Activated effector memory CD4-positive, alpha-beta T cell treated with anti-CD3 and anti-CD28 coated beads, Interleukin-2, amount 50 U/mL, for 16 hours (primary cell): ENCODE measurements around the gene MRPL28.
A peak's percentile ranks its signal among the peaks of the same experiment; 100 is the strongest.
"Not testable (repeated sequence)": the region's sequence is repeated elsewhere in the genome, so short reads cannot be mapped to it uniquely, and the experiment has no call there.

Experiments used
- DNase-seq: peaks from one replicate; pipeline ENCODE4 v3.0.0-alpha.2; 2020

Gene MRPL28

GRCh38 chr16:389352-389751 is 19.0 kb upstream of the MRPL28 start:
- no peak for DNase-seq

- DNase-seq: not testable (repeated sequence)
Observed at GRCh38 chr16:387761-388666, 17.7 kb upstream of the MRPL28 start.

DNA sequence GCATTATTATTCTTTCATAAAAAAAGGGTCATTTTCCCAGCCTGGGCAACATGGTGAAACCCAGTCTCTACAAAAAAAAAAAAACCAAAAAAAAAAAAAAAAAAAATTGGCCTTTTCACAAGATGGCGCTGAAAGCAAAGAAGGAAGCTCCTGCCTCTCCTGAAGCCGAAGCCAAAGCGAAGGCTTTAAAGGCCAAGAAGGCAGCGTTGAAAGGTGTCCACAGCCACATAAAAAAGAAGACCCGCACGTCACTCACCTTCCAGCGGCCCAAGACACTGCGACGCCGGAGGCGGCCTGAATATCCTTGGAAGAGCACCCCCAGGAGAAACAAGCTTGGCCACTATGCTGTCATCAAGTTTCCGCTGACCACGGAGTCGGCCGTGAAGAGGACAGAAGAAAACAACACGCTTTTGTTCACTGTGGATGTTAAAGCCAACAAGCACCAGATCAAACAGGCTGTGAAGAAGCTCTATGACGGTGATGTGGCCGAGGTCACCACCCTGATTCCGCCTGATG is 16.4 kb upstream of the MRPL28 start:
- no peak for DNase-seq

GRCh38 chr16:383326-384051 is 13.2 kb upstream of the MRPL28 start:
- DNase-seq: peak; percentile 78

DNA sequence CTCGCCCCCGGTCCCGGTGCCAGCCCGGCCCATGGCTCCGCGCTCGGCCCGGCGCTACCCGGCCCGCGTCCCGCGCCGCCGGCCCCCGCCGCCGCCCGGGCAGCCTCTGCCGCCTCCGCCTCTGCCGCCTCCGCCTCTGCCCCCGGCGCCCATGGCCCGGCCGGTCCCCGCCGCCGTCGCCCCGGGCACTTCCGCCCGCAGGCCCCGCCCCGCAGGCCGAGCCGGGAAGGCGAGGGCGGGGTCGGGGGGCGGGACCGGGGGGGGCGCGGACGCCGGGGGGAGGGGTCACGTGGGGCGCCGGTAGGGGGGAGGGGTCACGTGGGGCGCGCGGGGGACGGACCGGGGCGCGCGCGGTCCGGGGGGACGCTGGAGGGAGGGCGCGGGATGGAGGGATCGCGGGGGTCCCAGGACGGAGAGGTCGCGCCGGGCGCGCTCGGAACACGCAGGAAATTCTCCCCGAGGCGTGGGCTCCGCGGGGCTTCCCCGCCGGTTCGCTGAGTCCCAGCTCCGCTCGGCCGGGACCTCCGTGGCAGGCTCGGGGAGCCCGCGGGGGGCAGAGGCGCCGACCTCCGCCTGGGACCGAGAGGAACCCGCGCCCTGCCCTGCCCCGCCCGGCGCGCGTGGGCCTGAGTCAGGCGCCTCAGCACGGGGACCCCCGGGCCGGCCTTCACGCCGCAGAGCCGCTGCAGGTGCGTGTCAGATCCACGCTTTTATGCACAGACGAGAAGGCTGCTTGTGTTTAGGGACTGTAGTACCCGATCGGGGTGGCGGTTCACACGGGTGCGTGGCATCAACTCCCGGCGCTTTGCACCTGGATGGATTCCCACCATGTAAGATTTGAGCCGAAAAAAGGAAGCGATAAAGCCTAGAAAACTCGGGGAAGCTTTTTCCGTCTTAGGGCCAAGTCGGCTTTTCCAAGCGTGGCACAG is 11.7 kb upstream of the MRPL28 start, which contains the start of gene PGAP6:
PGAP6 (minus strand) TSS at position 190 of the 929 bp plus-strand sequence; CDS start at position 33, 157 bp downstream.
- peak; percentile 89 for DNase-seq

DNA sequence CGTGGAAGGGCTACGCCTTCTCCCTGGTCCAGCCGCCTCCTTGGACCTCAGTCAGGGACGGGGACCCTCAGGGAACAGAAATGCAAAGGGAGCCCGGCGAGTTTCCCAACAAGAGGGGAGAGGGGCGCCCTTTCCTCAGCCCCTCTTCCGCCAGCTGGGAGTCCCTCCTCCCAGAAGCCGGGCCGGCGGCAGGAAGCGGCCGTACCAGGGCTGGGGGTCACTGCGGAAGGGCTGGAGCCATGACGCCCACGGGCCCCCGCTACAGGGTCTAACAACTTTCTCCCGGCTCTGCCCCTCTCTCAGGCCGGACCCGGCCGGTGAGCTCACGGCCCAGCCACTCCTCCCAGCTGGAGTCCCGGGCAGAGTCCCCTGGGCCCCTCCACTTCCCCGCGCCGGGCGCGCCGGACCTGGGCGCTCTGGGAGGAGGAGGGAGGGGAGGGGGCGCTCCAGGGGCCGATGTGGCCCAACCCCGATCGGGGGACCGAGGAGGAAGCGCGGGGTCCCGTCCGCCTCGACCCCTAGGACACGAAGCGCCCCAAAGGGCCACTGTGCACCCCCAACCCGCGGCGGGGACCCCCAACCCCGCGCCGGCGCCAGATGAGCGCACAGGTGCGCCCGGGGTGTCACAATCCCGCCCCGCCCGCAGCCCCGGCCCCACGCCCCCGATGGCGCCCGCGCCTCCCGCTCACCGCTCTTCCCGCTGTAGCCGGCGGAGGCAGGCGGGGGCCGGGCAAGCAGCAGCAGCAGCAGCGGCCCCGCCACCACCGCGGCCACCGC is 10.9 kb upstream of the MRPL28 start:
- peak; percentile 72 for DNase-seq

GRCh38 chr16:380762-381011 is 10.3 kb upstream of the MRPL28 start:
- DNase-seq: no peak

GRCh38 chr16:379961-380761 is 9.8 kb upstream of the MRPL28 start:
- DNase-seq: no peak

DNA sequence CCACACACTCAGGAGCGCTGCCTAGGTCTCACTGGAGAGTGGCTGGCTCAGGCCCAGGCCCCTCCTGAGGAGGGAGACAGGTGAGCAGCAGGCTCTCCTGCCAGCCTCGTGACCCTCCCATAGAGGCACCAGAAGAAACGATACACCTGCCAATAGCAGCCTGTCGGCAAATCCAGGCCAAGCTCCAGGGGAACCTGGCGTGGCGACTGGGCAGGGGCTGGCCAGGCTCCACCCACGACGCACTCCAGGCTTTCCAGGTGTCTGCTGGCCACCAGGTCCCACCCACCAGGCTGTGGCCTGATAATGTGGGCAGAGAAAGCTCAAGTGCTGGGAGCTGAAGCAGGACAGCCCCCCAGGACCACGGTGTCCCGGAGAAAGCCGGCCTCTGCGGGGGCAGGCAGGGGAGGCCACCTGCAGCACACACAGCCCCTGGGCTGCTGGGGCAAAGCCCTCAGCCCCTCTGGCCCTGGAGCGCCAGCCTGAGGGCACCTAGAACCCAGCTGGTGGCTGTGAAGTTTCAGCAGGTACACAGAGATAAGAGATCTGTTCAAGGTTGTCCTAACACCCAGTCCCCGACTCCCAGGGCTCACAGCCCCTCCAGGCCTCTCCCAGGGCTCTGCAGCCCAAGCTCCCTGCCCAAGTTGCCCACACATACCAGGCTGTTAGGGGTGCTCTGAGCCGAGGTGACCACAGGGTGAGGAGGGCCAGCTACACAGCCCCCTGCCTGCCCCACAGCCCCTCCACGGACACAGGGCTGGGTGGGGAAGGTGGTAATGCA is 9.0 kb upstream of the MRPL28 start:
- no peak for DNase-seq

- DNase-seq: no peak
Observed at GRCh38 chr16:378821-379182, 8.5 kb upstream of the MRPL28 start.

GRCh38 chr16:378113-378820 is 7.9 kb upstream of the MRPL28 start:
- DNase-seq: not testable (repeated sequence)

DNA sequence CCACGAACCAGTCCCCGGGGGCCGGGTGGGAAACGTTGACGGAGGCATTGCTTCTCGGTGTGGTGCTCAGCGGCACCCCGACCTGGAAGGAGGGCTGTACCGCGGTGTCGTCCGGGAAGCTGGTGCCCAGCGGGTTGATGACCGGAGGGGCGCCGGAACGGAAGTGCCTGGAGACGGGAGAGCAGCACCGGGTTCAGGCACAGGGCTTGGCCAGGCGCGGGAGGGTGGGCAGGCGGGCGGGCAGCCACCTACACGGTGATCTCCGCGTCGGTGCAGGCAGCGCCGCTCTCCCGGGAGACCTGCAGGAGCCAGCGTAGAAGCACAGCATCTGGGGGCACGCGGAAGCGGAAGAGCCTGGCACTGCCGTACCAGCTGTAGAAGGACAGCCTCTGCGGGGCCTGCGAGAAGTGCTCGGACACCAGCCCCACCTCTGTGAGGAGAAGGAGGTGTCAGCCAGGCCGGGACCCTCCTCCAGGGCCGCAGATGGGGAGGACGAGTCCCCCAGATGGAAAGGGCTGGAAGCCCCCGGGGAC is 7.1 kb upstream of the MRPL28 start:
- no peak for DNase-seq

DNA sequence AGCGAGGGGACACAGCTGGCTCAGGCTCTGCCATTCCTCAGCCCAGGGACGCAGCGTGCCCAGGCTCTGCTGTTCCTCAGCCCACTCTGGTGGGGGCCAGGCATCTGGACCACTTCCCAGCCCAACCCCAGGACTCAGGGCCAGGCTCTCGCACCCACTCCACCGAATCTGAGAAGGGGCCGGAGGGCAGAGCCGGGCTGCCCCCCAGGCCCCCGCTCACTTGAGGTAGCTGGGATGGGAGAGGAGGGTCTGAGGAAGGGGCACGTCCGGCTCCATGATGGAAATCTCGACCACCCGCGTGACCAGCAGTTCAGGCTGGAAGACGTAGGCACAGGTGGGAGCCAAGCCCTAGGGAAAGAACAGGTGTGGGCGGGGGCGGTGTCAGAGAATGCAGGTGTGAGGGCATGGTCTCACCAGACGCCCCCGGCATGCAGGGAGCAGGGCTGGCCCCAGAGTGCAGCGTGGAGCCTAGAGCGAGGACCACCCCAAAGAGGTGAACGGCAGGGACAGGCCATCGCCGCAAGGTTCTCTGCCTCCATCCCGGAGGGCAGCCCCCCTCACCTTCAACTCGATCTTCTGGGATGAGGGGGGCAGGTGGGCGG is 6.6 kb upstream of the MRPL28 start:
- no peak for DNase-seq

DNA sequence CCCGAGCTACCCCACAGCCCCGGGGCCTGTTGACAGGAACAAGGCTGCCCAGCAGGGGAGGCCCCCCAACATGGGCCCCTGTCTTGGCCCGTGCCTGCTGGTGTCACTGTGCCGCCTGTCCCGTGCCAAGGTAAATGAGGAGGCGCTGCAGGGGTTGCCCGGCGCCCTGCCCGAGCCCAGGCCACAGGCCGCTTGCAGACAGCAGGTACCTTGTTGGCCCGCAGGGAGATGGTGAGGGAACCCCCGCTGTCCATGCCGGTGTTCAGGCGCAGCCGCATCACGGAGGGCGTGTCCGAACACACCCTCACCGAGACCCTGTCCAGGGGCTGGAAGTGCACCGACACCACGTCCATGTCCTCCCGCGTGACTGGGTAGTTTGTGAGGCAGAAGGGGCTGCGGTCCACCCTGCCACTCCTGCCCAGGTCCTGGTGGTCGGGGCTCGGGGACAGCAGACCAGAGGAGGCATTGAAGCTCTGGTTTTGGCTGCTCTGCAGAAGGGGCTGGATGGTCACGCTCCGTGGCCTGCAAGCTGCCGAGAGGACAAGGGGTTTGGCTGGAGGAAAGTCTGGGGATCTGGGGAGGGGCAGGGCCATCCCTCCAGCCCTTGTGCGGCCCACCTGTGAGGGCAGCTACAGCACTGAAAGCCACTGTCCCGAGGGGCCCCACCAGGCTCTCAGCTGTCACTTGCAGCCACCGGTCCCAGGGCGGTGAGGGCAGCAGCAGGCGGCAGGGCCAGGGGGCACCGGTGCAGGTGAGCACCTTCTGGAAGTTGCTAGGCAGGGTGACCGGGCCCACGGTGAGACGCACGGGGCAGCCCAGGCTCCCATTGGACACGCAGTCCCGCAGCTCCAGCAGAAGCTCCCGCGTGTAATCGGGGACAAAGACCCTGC is 5.8 kb upstream of the MRPL28 start:
- no peak for DNase-seq

DNA sequence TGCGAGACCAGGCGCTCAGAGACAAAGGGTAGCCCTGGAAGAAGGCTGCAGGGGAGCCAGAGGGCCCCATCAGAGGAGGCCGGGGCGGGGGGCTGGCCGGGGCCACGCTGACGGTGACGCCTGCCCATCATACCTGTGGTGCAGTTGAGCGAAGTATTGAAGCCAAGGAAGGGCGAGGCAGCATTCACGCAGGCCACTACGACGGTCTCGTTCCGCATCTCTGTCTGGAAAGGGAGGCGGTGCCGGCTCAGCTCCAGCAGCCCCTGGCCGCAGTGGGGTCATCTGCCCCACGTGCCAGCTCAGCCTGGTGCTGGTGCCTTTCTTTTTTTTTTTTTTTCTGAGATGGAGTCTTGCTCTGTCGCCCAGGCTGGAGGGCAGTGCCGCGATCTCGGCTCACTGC is 4.9 kb upstream of the MRPL28 start:
- no peak for DNase-seq

DNA sequence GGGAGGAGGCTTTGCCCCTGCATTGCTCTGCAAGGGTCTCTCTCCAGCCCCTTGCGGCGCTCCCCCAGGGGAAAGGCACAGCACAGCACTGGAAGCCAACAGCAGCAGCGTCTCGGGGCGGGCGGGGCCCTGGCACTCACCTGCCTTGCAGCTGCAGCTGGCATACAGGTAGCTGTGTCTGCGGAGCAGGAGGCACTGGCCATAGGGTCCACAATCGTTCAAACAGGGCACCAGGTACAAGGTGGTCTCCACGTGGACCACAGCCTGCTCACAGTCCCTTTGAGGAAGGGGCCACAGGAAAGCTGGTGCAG is 4.2 kb upstream of the MRPL28 start:
- no peak for DNase-seq

DNA sequence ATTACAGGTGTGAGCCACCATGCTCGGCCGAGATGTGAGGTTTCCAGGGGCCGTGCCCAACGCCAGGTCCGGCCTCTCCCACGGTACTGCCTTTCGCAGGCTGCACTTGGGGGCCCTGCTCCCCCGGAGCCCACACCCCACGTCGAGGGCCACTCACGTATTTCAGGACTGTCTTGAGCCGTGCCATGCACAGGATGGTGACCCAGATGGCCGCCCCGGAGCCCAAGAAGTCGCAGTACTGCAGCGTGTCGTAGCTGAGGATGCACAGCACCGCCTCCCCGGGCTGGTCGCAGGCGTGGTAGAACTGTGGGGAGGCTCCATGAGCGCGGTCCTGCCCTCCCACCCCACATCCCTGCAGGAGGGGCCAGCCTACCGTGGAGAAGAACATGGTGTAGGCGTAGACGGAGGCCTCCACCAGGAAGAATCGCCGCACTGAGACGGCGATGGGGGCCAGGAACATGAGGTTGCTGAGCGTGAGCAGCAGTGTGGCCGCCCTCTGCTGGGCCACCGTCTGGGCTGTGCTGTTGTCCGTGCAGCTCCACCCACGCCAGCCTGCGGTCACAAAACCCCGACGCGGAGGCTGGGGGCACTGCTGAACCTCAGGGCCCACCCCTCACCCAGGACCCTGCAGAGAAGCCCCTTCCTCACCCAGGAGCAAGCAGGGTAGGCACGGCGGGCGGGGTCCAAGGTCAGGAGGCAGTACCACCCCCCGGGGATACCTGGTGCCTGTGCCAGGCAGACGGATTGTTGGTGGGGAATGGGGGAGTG is 3.7 kb upstream of the MRPL28 start:
- DNase-seq: no peak
